ENCODE measurements around the gene CCND3. TPM values are rescaled to one million over a fixed set of nuclear protein-coding genes. Genes with fewer than 3 reads are reported as not detected.
A peak's percentile ranks its signal among the peaks of the same experiment; 100 is the strongest.

CCND3 gene
- total RNA-seq, 1 donor: 28.1 TPM

GRCh38 chr6:41972826-41973225, 31.2 kb upstream of the CCND3 start:
- peak; percentile 13 for DNase-seq (ENCODE audit: low read depth)
- TF ChIP-seq CTCF (IDR thresholded peaks at IDR 0.05; ENCODE audit: insufficient read depth, low read length): no peak
- no peak overlapping the region for H3K4me3 ChIP-seq (ENCODE audit: low read depth, low read length)

- peak; percentile 44 for DNase-seq (ENCODE audit: low read depth)
- H3K4me3 ChIP-seq (ENCODE audit: low read depth, low read length): no peak overlapping the region
- TF ChIP-seq CTCF (IDR thresholded peaks at IDR 0.05; ENCODE audit: insufficient read depth, low read length): no peak
Measured at GRCh38 chr6:41970436-41970846, 28.8 kb upstream of the CCND3 start.

- DNase-seq (ENCODE audit: low read depth): peak; percentile 46
- H3K4me3 ChIP-seq (ENCODE audit: low read depth, low read length): no peak overlapping the region
- TF ChIP-seq CTCF (IDR thresholded peaks at IDR 0.05; ENCODE audit: insufficient read depth, low read length): no peak
Measured at GRCh38 chr6:41967312-41968287, 26.0 kb upstream of the CCND3 start.

- DNase-seq (ENCODE audit: low read depth): peak; percentile 57
- H3K4me3 ChIP-seq (ENCODE audit: low read depth, low read length): no peak overlapping the region
Measured at GRCh38 chr6:41966961-41967311, 25.3 kb upstream of the CCND3 start.

GRCh38 chr6:41966214-41966920, 24.8 kb upstream of the CCND3 start:
- DNase-seq (ENCODE audit: low read depth): peak; percentile 4
- H3K4me3 ChIP-seq (ENCODE audit: low read depth, low read length): no peak overlapping the region
- no peak for TF ChIP-seq CTCF (IDR thresholded peaks at IDR 0.05; ENCODE audit: insufficient read depth, low read length)

More at GRCh38 chr6:41966961-41967311, 25.3 kb upstream of the CCND3 start:
- no peak for TF ChIP-seq CTCF (IDR thresholded peaks at IDR 0.05; ENCODE audit: insufficient read depth, low read length)

GRCh38 chr6:41965429-41966213, 24.0 kb upstream of the CCND3 start:
- TF ChIP-seq CTCF (IDR thresholded peaks at IDR 0.05; ENCODE audit: insufficient read depth, low read length): no peak
- DNase-seq (ENCODE audit: low read depth): no peak
- no peak overlapping the region for H3K4me3 ChIP-seq (ENCODE audit: low read depth, low read length)
